ENCODE data around the gene PSMB8.
"Not testable (repeated sequence)": the region's sequence is repeated elsewhere in the genome, so short reads cannot be mapped to it uniquely, and the experiment has no call there.

Gene PSMB8

DNA sequence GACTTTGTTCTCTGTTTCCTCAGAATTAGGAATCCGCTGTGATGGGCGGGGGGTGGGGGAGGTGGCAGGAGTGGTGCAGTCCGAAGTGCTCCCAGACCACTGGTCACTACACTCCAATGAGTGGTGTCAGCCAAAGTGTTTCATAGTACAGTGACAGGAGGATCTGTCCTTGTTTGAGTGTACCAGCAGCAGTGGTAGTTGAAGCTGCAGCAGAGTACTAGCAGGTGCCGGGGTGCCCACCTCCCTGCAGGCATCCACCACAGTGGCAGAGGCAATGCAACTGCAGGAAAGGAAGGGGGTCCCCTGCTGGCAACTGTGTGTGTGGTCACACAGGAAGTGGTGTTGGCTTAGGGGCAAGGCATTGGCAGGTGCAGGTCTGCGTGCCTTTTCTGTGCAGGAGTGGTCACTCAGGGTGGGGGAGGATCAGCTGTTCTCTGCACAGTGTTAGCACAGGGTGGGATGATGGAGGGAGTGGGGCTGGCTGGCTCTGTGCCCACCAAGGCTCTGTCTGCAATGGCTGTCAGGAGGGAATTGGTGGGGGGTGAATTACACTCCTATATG is 36.7 kb downstream of the PSMB8 start:
- intact Hi-C loops (cut with DNase I), result no loop called here
- DNase-seq, result no peak

DNA sequence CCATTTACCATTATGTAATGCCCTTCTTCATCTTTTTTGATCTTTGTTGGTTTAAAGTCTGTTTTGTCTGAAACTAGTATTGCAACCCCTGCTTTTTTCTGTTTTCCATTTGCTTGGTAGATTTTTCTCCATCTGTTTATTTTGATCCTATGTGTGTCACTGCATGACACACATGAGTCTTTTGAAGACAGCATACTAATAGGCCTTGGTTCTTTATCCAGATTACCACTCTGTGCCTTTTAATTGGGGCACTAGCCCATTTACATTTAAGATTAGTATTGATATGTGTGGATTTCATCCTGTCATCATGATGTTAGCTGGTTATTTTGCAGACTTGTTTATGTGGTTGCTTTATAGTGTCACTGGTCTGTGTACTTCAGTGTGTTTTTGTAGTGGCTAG is 38.4 kb downstream of the PSMB8 start:
- intact Hi-C loops (cut with DNase I); DNase-seq: not testable (repeated sequence)

DNA sequence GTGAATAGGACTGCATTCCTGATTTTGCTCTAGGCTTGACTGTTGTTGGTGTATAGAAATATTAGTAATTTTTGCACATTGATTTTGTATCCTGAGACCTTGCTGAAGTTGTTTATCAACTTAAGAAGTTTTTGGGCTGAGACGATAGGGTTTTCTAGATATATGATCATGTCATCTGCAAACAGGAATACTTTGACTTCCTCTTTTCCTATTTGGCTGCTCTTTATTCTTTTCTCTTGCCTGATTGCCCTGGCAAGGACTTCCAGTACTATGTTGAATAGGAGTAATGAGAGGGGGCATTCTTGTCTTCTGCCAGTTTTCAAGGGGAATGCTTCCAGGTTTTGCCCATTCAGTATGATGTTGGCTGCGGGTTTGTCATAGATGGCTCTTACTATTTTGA is 40.4 kb downstream of the PSMB8 start:
- intact Hi-C loops (cut with DNase I), result no loop called here

DNA sequence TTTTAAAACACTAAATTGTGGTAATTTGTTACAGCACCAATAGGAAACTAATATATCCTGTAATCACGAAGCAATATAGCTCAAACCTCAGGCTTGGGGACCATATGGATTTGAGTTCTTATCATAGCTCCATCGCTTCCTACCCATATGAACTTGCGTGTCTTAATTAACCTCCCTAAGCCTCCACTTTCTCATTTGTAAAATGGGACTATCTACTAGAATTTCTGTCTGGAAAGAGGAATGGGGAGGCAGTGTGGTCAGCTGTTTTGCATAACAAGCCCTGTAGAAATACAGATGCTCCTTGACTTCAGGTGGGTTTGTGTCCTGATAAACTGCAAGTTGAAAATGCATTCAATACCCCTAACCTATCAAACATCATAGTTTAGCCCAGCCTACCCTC is 44.1 kb downstream of the PSMB8 start:
- intact Hi-C loops (cut with DNase I), result loop anchor here (5.0 to 10.0 kb wide), 2 partner anchors 95 to 367 kb away; no protein-coding TSS in a partner anchor
- no peak for DNase-seq

More for the DNA sequence above, 40.4 kb downstream of the PSMB8 start:
- no peak for DNase-seq

- intact Hi-C loops (cut with DNase I), result loop anchor here (5.0 to 10.0 kb wide), 2 partner anchors 94 to 367 kb away; no protein-coding TSS in a partner anchor
These were observed 44.7 kb downstream of the PSMB8 start for GRCh38 chr6:32799168-32799567.

DNA sequence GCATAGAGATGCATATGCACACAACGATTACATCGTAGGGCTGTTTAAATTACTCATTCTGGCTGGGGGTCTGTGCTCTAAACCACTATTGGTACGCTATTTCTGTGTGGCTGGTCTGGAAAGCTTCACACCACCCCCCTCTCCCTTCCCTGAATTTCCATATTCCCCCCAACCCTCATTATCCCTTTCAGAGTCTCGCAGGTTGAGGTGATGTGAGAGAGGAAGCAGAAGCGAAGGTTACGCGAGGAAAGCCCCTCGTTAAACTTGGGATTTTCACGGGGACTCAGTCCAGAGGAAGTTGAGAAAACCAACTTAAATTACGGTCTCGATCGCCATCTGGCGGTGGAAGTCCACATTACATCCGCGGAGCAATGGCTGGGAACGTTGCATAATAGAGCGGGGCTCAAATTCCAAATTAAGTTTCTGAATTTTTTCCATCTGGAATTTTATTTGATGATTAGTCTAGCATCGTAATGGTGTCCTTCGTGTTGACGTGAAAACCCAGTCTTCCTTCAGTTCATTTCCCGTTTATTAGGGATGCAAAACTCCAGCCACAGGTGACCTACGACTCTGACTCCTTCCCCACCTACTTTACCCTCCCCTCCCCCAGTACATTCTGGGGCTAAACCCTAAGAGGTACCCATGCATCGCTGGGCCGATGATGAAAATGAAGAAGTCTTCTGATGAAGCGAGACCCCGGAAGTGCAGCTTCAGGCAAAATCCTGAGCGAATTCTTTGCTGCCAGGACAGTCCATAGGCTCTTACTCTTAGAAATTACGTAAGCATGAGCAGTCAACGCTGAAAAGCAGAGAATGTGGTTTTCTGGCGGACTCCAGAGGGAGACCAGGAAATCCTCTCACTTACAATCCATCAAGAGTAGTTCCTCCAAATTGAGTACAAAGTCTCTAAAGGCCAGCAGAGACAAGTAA is 46.7 kb downstream of the PSMB8 start:
- intact Hi-C loops (cut with DNase I), result loop anchor here (1.0 to 10.0 kb wide), 3 partner anchors 92 to 384 kb away; no protein-coding TSS in a partner anchor
- peak; percentile 51 to 94 (median 82) for DNase-seq

More at GRCh38 chr6:32799168-32799567, 44.7 kb downstream of the PSMB8 start:
- no peak for DNase-seq

- intact Hi-C loops (cut with DNase I), result loop anchor here (10.0 kb wide), 1 partner anchor 90 kb away; no protein-coding TSS in a partner anchor
- DNase-seq, result no peak
These were observed 49.3 kb downstream of the PSMB8 start for GRCh38 chr6:32794510-32794909.

DNA sequence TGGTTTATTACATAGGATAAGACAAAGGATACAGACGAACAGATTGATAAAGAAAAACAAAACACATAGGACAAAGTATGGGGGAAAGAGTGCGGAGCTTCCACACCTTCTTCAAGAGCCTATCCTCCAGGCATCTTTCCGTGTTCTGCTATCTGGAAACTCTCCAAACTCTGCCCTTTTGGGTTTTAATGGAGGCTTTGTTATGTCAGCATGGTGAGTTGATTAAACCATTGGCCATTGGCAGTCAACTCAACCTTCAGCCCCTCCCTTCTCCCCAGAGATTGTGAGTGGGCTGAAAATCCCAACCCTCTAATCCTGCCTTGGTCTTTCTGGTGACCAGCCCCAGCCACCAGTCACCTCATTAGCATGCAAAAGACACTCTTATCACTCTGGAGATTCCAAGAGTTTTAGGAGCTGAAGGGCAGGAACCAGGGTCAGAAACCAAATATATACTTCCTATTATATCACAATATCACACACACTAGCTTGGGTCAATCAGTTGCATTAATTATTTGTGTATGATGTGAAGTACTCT is 50.9 kb downstream of the PSMB8 start:
- intact Hi-C loops (cut with DNase I), result loop anchor here (10.0 kb wide), 1 partner anchor 88 kb away; no protein-coding TSS in a partner anchor
- no peak for DNase-seq

Data from posterior cingulate gyrus (tissue), 11 donors.